CD4-positive, CD25-positive, alpha-beta regulatory T cell (primary cell): ENCODE results near the gene SPACA4. TPM values are rescaled to one million over a fixed set of nuclear protein-coding genes. Genes with fewer than 3 reads are reported as not detected.

ENCODE experiments used
- ATAC-seq, 2 donors: fragments of 150-1000 bp; cut with Tn5 transposase; one replicate each; pipeline ENCODE4 v1.10.0; 2021; ENCODE audit warnings: low read depth in 2 of 2, moderate number of reproducible peaks in 2 of 2, moderate library complexity in 1 of 2
- DNase-seq, 3 donors: peaks; one replicate each; pipeline versions ENCODE4 v3.0.0 to v3.0.0-alpha.2; 2012 to 2022; ENCODE audit warnings: mixed read lengths in 1 of 3
- H3K27ac ChIP-seq: one replicate; pipeline ENCODE4 v1.7.0; 2013; ENCODE audit warnings: mild to moderate bottlenecking, low read length; ENCODE audit not compliant: insufficient read depth, poor library complexity, severe bottlenecking
- H3K27me3 ChIP-seq: one replicate; pipeline ENCODE4 v1.7.0; 2013; ENCODE audit warnings: low read length; ENCODE audit not compliant: control insufficient read depth, insufficient read depth
- H3K36me3 ChIP-seq: one replicate; pipeline ENCODE4 v1.7.0; 2013; ENCODE audit warnings: mild to moderate bottlenecking, low read length, moderate library complexity; ENCODE audit not compliant: control insufficient read depth, insufficient read depth
- H3K4me1 ChIP-seq: 2 replicates; pipeline ENCODE4 v1.7.0; 2013; ENCODE audit warnings: mild to moderate bottlenecking, low read length; ENCODE audit not compliant: insufficient read depth, control insufficient read depth, poor library complexity, severe bottlenecking
- H3K4me3 ChIP-seq: one replicate; pipeline ENCODE4 v1.7.0; 2013; ENCODE audit warnings: low read depth, mild to moderate bottlenecking, low read length, moderate library complexity
- H3K9me3 ChIP-seq, 2 experiments: 1 replicate in 1 of 2; 2 replicates in 1 of 2; pipeline ENCODE4 v1.7.0; 2013; ENCODE audit warnings: low read length in 2 of 2, mild to moderate bottlenecking in 1 of 2, moderate library complexity in 1 of 2; ENCODE audit not compliant: control insufficient read depth in 2 of 2
- H3K27ac Mint-ChIP-seq, 3 donors: one replicate each; pipeline ENCODE4 v1.8.0; 2020 to 2022; ENCODE audit warnings: mild to moderate bottlenecking in 3 of 3, mixed read lengths in 3 of 3, moderate library complexity in 2 of 3
- H3K27me3 Mint-ChIP-seq: one replicate; pipeline ENCODE4 v1.8.0; 2022; ENCODE audit warnings: mild to moderate bottlenecking, mixed read lengths
- H3K36me3 Mint-ChIP-seq: one replicate; pipeline ENCODE4 v1.8.0; 2020; ENCODE audit warnings: mixed read lengths
- H3K4me1 Mint-ChIP-seq, 4 donors: one replicate each; pipeline ENCODE4 v1.8.0; 2020 to 2022; ENCODE audit warnings: mixed read lengths in 4 of 4, mild to moderate bottlenecking in 1 of 4
- H3K4me3 Mint-ChIP-seq, 4 donors: one replicate each; pipeline ENCODE4 v1.8.0; 2020 to 2022; ENCODE audit warnings: mild to moderate bottlenecking in 4 of 4, mixed read lengths in 4 of 4, moderate library complexity in 3 of 4
- H3K9me3 Mint-ChIP-seq, 7 donors: one replicate each; pipeline ENCODE4 v1.8.0; 2020 to 2022; ENCODE audit warnings: mixed read lengths in 7 of 7, mild to moderate bottlenecking in 3 of 7, moderate library complexity in 2 of 7
- polyA plus RNA-seq, 4 donors: library from polyadenylated mRNA; unstranded; fragments of 300-500 nt; fragmentation: Illumina TruSeq; gene quantifications; one replicate each; pipeline ENCODE4 v1.2.3, GENCODE V29; 2021
- total RNA-seq: library from RNA; stranded (reverse); gene quantifications from one replicate; pipeline ENCODE4 v1.2.3, GENCODE V29; 2022

The SPACA4 gene
- total and polyA plus RNA-seq, 5 donors from 2014 or later = 0.25 TPM; not detected in 4

DNA sequence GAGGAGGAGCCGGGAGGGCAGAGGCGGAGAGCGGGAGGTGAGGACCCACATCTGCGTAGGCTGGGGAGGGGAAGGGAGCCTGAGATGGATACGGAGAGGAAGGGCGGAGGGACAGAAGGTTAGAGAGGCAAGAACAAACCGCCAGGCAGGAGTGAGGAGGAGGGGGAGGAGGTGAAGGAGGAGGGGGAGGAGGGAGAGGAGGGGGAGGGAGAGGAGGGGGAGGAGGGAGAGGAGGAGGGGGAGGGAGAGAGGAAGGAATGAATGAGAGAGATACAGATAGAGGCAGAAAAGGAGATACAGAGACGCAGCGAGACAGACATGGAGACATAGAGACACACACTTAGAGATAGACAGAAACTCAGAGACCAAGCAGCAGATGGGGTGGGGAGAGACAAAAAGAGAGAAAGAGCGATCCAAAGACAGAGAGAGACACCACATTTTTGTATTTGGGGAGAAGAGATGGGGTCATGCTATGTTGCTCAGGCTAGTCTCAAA is 40.2 kb downstream of the SPACA4 start:
- DNase-seq = peak in 1 of 3 donors; percentile 25
- peaks cover 12 to 62% (median 30%) of the 10 kb centered on the region in 4 donors for H3K4me1 Mint-ChIP-seq

DNA sequence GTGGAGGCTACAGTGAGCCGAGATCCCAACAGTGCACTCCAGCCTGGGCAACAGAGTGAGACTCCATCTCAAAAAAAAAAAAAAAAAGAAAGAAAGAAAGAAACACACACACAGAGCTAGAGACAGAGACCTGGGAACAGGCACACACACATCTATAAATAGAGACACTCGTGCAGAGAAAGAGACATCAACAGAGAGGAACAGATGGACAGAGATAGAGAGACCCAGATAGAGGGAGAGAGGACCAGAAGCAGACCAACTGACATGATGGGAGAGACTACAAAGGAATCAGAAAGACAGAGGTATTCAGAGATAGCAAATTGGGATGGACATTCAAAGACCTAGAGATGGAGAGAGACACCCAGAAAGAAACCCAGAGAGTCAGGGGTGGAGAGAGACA is 41.6 kb downstream of the SPACA4 start:
- Histone ChIP-seq H3K27ac (peak overlapping the region; percentile 24), H3K4me1 (peaks cover 37% of the 10 kb centered on the region), H3K27me3 (no peaks in the 10 kb centered on the region), H3K36me3 (no peaks in the 10 kb centered on the region), H3K4me3 (no peak overlapping the region), H3K9me3 (no peaks in the 10 kb centered on the region)
- H3K9me3 Mint-ChIP-seq = peaks cover 0 to 2% (median 0%) of the 10 kb centered on the region in 7 donors
- H3K27ac Mint-ChIP-seq = peak overlapping the region; percentile 85 to 98 (median 95)
- ATAC-seq (no peak), DNase-seq (no peak)
- H3K4me1 Mint-ChIP-seq = peaks cover 12 to 65% (median 32%) of the 10 kb centered on the region in 4 donors
- no peaks in the 10 kb centered on the region for H3K36me3 Mint-ChIP-seq
- peak overlapping the region; percentile 51 to 79 (median 74) for H3K4me3 Mint-ChIP-seq
- H3K27me3 Mint-ChIP-seq = no peaks in the 10 kb centered on the region

More for the DNA sequence above, 40.2 kb downstream of the SPACA4 start:
- peak overlapping the region; percentile 72 to 98 (median 88) for H3K27ac Mint-ChIP-seq
- H3K36me3 ChIP-seq = no peaks in the 10 kb centered on the region
- H3K9me3 Mint-ChIP-seq = peaks cover 0 to 2% (median 0%) of the 10 kb centered on the region in 7 donors
- ATAC-seq = no peak
- H3K27me3 ChIP-seq = no peaks in the 10 kb centered on the region
- H3K9me3 ChIP-seq = no peaks in the 10 kb centered on the region
- peaks cover 37% of the 10 kb centered on the region for H3K4me1 ChIP-seq
- no peaks in the 10 kb centered on the region for H3K36me3 Mint-ChIP-seq
- no peak overlapping the region for H3K4me3 ChIP-seq
- H3K27ac ChIP-seq = peak overlapping the region; percentile 92
- H3K4me3 Mint-ChIP-seq = peak overlapping the region; percentile 56 to 98 (median 70)
- no peaks in the 10 kb centered on the region for H3K27me3 Mint-ChIP-seq

DNA sequence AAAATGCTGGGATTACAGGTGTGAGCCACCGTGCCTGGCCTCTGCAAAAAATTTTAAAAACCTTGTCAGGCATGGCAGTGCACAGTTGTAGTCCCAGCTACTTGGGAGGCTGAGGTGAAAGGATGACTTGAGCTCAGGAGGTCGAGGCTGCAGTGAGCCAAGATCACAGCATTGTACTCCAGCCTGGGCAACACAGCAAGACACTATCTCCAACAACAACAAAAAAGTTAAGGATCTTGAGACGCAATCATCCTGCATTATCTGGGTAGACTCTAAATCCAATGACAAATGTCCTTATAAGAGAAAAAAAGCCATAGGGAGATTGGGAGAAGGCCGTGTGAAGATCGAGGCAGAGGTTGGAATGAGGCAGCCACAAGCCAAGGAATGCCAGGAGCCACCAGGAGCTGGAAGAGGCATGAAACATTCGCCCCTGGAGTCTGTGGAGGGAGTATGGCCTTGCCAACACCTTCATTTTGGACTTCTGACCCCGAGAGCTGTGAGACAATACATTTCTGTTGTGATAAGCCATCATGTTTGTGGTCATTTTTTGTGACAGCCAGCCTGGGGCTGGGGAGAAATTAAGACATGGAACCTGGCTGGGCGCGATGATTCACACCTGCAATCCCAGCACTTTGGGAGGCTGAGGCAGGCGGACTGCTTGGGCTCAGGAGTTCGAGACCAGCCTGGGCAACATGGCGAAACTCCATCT is 44.6 kb downstream of the SPACA4 start:
- Mint-ChIP-seq H3K4me1 (peaks cover 12 to 49% (median 27%) of the 10 kb centered on the region in 4 donors), H3K27me3 (no peaks in the 10 kb centered on the region), H3K9me3 (peaks cover 0 to 2% (median 0%) of the 10 kb centered on the region in 7 donors), H3K36me3 (no peaks in the 10 kb centered on the region), H3K27ac (peak overlapping the region; percentile 63 to 79 (median 75)), H3K4me3 (peak overlapping the region in 1 of 4 donors; percentile 1)
- Histone ChIP-seq H3K36me3 (no peaks in the 10 kb centered on the region), H3K4me3 (no peak overlapping the region), H3K9me3 (no peaks in the 10 kb centered on the region), H3K4me1 (peaks cover 17% of the 10 kb centered on the region), H3K27me3 (no peaks in the 10 kb centered on the region), H3K27ac (no peak overlapping the region)
- ATAC-seq = no peak
- no peak for DNase-seq

DNA sequence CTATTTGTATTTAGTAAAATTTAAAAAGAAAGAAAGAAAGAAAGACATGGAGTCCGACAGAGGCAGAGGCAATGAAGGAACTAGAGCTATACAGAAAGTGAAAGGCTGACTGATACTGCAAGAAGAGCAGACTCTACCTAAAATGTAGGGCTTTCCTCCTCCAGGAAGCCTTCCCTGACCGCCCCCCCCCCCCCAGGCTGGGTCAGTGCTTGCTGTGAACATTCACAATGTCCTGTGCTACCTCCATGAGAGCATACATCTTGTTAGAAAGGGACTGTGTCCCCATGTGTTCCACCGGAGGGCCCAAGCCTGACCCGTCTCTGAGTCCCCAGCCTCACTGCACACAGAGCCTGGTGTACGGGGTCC is 45.1 kb downstream of the SPACA4 start:
- Histone ChIP-seq H3K36me3 (no peaks in the 10 kb centered on the region), H3K4me3 (no peak overlapping the region), H3K4me1 (peaks cover 17% of the 10 kb centered on the region), H3K9me3 (no peaks in the 10 kb centered on the region), H3K27me3 (no peaks in the 10 kb centered on the region), H3K27ac (no peak overlapping the region)
- no peak for ATAC-seq
- peaks cover 0 to 2% (median 0%) of the 10 kb centered on the region in 7 donors for H3K9me3 Mint-ChIP-seq
- no peaks in the 10 kb centered on the region for H3K36me3 Mint-ChIP-seq
- H3K4me1 Mint-ChIP-seq = peaks cover 12 to 46% (median 27%) of the 10 kb centered on the region in 4 donors
- no peaks in the 10 kb centered on the region for H3K27me3 Mint-ChIP-seq
- no peak for DNase-seq
- no peak overlapping the region for H3K4me3 Mint-ChIP-seq
- peak overlapping the region; percentile 20 to 75 (median 63) for H3K27ac Mint-ChIP-seq

DNA sequence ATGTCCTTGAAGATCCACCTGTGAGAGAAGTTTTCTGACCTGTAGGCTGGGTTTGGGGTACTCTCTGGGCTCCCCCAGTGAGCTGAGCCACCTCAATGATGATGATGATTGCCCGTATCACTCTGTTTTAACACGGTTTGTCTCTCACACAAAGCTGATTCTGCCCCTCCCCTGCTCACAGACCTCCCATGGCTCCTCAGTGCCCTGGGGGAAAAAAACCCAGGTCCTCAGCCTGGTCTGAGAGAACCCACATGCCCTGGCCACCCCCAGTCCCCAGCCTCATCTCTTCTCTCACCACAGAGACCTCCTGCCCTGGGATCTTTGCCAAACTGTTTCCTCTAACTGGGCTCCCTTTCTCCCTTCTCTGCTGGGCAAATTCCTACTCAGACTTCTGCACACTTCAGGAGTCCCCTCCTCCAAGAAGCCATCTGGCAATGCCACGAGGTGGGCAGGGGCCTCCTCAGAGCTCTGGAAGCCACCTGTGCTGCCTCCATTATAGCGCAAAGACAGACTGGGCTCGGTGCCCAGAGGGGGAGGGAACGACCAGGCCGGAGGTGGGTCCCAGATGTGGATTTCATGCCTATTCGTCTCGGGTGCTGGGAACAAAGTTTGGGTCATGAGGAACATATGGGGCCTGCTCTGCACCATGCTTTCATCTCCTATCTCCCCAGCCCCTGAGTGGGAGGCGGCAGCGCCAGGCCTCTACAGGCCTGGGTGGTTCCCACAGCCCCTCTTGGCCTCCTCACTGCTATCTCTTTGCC is 47.9 kb downstream of the SPACA4 start:
- Histone ChIP-seq H3K4me3 (no peak overlapping the region), H3K27ac (no peak overlapping the region), H3K27me3 (no peaks in the 10 kb centered on the region), H3K4me1 (peaks cover 2% of the 10 kb centered on the region), H3K36me3 (no peaks in the 10 kb centered on the region), H3K9me3 (no peaks in the 10 kb centered on the region)
- H3K27ac Mint-ChIP-seq = peak overlapping the region in 1 of 3 donors; percentile 67
- peaks cover 0 to 2% (median 0%) of the 10 kb centered on the region in 7 donors for H3K9me3 Mint-ChIP-seq
- H3K36me3 Mint-ChIP-seq = no peaks in the 10 kb centered on the region
- no peak for DNase-seq
- no peak for ATAC-seq
- peaks cover 5% of the 10 kb centered on the region for H3K27me3 Mint-ChIP-seq
- peaks cover 0 to 21% (median 9%) of the 10 kb centered on the region in 4 donors for H3K4me1 Mint-ChIP-seq
- peak overlapping the region in 1 of 4 donors; percentile 56 for H3K4me3 Mint-ChIP-seq

DNA sequence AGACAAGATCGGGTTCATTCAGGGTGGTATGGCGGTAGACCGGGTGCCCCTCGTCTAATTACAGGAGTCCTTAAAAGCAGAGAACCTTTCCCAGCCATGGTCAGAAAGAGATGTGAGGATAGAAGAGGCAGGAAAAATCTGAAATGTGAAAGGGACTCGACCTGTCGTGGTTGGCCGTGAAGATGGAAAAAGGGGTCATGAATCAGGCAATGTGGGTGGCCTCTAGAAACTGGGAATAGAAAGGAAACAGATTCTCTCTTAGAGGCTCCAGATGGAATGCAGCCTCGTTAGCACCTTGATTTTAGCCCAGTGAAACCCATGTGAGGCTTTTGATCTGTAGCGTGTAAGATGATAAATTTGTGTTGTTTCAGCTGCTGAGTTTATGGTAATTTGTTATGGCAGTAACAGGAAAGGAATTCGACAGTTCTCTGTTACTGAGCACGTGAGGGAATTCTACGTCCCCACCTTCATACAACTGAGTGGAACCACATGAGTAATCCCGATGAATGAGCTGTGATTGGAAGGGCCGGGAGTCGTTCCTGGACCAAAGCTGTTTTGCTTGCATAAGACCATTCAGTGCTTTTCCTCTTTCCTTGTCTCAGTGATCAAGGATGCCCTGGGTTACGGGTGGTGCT is 50.4 kb downstream of the SPACA4 start:
- ATAC-seq = no peak
- Mint-ChIP-seq H3K27me3 (peaks cover 5% of the 10 kb centered on the region), H3K4me3 (no peak overlapping the region), H3K36me3 (no peaks in the 10 kb centered on the region), H3K4me1 (peaks cover 5 to 19% (median 10%) of the 10 kb centered on the region in 4 donors), H3K27ac (no peak overlapping the region), H3K9me3 (no peaks in the 10 kb centered on the region)
- Histone ChIP-seq H3K27ac (no peak overlapping the region), H3K27me3 (no peaks in the 10 kb centered on the region), H3K9me3 (no peaks in the 10 kb centered on the region), H3K4me3 (no peak overlapping the region), H3K4me1 (peaks cover 9% of the 10 kb centered on the region), H3K36me3 (no peaks in the 10 kb centered on the region)
- DNase-seq = no peak
